ENCODE data around the gene ING2. TPM values are rescaled to one million over a fixed set of nuclear protein-coding genes. Genes with fewer than 3 reads are reported as not detected.
A peak's percentile ranks its signal among the peaks of the same experiment; 100 is the strongest.

ING2 gene
- polyA plus RNA-seq, 3 donors = 8.1 to 9.3 (median 8.9) TPM

DNA sequence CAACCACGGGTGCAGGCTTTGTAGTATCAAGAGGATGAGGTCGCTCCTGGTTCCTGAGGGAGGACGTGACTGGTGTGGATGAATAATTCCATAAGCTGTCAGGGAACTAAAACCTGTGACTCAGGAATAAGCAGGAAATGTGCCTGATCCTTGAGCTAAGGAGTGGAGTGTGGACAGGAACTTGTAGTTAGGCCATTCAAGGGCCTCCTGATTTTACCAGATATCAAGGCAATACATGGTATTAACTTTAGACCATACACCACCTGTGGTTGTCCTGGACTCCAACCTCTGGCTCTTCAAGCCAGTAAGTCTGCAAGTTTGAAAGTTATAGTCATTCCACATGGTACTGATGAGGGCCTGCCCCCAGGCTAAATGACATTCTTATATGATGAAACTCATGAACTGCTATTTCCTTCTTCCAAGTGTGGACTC lies 12.1 kb upstream of the ING2 start:
- no peak overlapping the region for H3K27ac ChIP-seq (ENCODE audit: low read depth, low read length)
- whole genome bisulfite sequencing, 3 donors = 80 to 95% (median 82%) methylated on average over 3 of the region's 3 CpGs

DNA sequence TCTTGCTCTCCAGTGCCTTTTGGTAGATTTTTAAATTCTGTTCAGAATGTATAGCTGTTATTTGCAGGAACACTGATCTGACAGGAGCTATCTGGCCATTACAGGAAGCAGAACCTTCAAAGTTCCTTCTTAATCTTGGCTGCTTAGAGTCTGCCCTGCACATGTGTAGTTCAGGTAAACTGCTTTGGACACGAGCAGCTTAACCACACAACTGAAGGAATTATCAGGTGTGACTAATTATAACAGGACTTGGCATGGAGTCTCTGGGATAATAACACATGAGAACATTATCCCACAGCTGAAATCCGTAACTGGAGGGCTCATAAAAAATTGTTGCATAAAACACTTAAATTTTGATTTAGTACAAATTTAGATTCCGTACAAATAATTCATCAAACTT lies 11.6 kb upstream of the ING2 start:
- H3K27ac ChIP-seq (ENCODE audit: low read depth, low read length) = no peak overlapping the region
- WGBS, 3 donors = 64 to 85% (median 82%) methylated on average over 3 of the region's 3 CpGs

GRCh38 chr4:183495184-183495583 lies 9.7 kb upstream of the ING2 start:
- H3K27ac ChIP-seq (ENCODE audit: low read depth, low read length) = no peak overlapping the region
- WGBS, 3 donors = 69 to 85% (median 81%) methylated on average over 3 of the region's 3 CpGs

- 14 to 58% (median 36%) methylated on average over 2 of the region's 2 CpGs for WGBS, 3 donors
- H3K27ac ChIP-seq (ENCODE audit: low read depth, low read length) = no peak overlapping the region
Measured at GRCh38 chr4:183499389-183499788, 5.5 kb upstream of the ING2 start.

DNA sequence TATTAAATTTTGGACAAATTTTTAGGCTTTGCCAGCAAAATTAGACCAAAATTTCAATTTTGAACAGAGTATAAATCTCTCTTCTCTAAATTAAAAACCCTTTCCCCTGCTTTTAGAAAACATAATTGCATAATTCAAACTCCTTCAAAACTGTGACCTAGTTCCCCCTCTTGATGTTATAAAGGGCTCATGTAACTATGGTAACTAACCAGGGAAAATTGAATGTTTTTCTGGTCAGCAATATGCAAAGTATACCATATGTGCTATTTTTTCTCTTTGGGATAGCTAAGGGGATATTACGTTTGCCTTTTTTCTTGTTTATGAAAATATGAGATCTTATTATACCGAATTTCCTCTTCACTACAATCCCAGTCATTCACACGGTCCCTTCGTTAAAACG lies 5.1 kb upstream of the ING2 start:
- 75 to 84% (median 77%) methylated on average over 5 of the region's 5 CpGs for WGBS, 3 donors
- H3K27ac ChIP-seq (ENCODE audit: low read depth, low read length) = no peak overlapping the region

GRCh38 chr4:183503497-183504063 lies 1.3 kb upstream of the ING2 start:
- WGBS, 3 donors = 0 to 2% (median 1%) methylated on average over 15 of the region's 15 CpGs
- H3K27ac ChIP-seq (ENCODE audit: low read depth, low read length) = no peak overlapping the region

GRCh38 chr4:183504064-183504929 lies 561 bp upstream of the ING2 start:
- 0 to 1% (median 0%) methylated on average over 93 to 106 of the region's 106 CpGs for WGBS, 3 donors
- peak overlapping the region; percentile 81 for H3K27ac ChIP-seq (ENCODE audit: low read depth, low read length)

DNA sequence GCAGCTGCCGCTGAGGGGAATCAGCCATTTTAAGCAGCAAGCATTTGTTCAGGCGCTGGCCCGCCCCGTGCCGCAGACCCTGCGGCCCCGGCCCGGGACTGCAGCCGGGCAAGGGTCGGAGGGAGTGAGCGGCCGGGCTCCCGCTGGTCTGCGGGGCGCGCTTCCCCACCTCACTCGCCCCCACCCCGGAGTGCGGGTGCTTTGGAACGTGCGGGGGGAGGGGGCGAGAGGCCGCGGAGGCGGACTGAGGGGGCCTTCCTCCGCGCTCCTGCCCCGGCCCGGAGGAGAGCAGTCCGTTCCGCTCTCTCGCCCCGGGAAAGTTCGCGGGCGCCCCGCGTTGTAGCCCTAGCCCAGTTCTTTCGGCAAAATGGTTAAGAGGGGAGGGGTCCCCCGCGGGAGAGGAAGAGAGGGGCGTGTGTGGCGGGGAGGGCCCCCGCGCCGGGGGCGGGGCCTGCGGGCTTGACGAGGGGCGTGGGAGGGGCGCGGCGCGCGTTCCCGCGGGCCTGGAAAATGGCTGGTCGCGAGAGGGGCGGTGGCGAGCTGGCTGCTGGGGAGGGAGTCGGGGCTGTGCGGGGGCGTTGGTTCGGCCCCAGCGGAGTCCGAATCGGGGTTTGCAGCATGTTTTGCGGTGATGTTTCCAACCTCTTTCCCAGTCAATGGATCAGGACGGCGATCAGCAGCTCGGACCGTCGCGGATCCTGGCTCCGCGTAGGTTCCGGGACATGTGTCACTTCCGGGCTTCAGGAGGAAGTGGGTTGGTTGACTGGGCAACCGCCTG lies 942 bp downstream of the ING2 start:
- 0 to 1% (median 1%) methylated on average over 40 to 80 of the region's 80 CpGs for WGBS, 3 donors
- H3K27ac ChIP-seq (ENCODE audit: low read depth, low read length) = peak overlapping the region; percentile 97

- peak overlapping the region; percentile 97 for H3K27ac ChIP-seq (ENCODE audit: low read depth, low read length)
- WGBS, 3 donors = 0 to 2% (median 1%) methylated on average over 14 of the region's 14 CpGs
Measured at GRCh38 chr4:183506389-183506735, 1.5 kb downstream of the ING2 start.

DNA sequence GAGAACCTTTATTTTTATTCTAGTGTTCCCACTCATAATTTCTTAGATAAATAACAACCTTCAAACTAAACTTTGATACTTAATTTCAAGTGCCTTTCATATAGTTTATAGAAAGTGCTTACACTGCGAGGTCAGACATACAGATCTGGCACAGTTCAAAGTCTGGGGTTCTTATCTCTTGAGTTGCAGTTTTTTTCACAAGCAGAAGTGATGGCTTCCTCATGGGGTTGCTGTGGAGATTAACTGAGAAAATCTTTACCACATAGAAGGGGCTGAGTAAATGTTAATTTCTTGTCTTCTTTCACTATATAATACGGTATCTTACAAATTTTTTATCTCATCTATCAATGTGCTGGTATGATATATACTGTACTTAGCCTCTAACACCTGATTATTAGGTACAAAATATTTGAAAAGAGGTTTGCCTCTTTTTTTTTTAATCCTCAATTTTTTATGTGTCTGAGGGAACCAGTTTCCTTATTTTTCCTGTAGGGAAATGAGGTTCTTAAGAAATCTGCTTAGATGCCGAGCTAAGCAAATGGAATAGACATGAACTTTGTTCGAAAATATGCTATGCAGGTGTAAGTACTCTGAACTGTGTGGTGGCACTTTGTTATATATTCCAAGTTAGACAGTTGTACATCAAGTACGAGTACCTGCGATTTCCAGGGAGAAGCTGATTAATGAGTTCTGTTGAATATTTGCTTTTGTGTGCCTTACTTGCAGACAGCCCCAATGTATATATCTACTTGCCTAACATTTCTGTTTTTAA lies 3.3 kb downstream of the ING2 start:
- no peak overlapping the region for H3K27ac ChIP-seq (ENCODE audit: low read depth, low read length)

GRCh38 chr4:183508697-183509335 lies 4.0 kb downstream of the ING2 start:
- 44 to 88% (median 87%) methylated on average over 6 of the region's 6 CpGs for WGBS, 3 donors
- no peak overlapping the region for H3K27ac ChIP-seq (ENCODE audit: low read depth, low read length)

More for the DNA sequence above, 3.3 kb downstream of the ING2 start:
- whole genome bisulfite sequencing, 3 donors = 27 to 66% (median 59%) methylated on average over 6 of the region's 6 CpGs

- H3K27ac ChIP-seq (ENCODE audit: low read depth, low read length) = no peak overlapping the region
- 73 to 88% (median 73%) methylated on average over 6 of the region's 6 CpGs for WGBS, 3 donors
Measured at GRCh38 chr4:183515411-183515810, 10.6 kb downstream of the ING2 start.

DNA sequence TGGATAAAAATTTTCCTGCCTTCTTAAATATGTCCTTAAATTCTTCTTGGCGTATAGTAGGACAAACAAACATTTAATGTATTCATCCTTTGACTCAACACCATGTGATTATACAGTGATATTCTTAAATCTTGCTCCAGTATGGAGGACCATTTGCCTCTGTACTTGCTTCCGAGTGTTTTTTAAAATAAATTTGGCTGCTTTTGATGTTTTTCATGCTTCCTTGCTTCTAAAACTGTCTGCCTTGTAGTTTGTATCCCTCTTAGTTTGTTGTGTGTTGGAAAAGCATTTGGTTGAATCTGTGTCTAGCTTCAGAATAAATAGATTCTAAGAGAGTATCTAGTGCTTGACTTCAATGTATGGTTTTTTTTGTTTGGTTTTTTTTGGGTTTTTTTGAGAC lies 12.3 kb downstream of the ING2 start:
- 85 to 94% (median 91%) methylated on average over 2 of the region's 2 CpGs for WGBS, 3 donors
- no peak overlapping the region for H3K27ac ChIP-seq (ENCODE audit: low read depth, low read length)

DNA sequence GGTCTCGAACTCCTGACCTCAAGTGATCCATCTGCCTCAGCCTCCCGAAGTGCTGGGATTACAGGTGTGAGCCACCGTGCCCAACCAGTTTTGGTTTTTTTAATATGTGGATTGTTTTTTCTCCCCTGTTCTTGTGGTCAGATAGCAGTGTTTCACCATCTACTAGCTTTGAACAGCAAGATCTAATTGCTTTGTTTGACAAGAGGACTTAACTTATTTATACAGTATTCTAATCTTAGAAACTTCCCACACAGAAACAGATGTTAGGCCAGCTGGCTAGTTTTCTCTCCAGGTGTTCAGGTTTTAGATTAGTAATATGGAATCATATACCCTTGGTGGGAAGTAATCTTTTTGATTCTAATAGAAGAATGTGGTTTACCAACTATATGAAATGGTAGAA lies 12.9 kb downstream of the ING2 start:
- whole genome bisulfite sequencing, 3 donors = 41 to 76% (median 67%) methylated on average over 3 of the region's 3 CpGs
- H3K27ac ChIP-seq (ENCODE audit: low read depth, low read length) = no peak overlapping the region

DNA sequence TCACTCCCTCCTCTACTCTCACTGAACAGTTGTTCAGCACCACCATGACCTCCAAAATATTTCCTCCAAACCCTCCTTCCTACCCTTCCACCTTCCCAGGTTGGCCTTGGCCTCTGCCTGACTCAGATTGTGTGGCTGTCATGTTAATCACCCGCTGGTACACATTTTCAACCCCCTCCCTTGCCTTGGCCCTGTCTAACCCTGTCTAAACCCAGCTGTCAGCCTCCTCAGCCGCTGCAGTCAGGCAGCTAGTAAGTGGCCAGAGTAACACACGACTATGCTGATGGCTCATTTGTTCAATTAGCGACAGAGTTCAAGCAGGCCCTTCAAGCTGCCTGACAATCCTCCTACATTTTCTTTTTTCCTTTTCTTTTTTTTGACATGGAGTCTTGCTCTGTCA lies 18.0 kb downstream of the ING2 start:
- no peak overlapping the region for H3K27ac ChIP-seq (ENCODE audit: low read depth, low read length)
- WGBS, 3 donors = 28 to 73% (median 64%) methylated on average over 4 of the region's 4 CpGs

- no peak overlapping the region for H3K27ac ChIP-seq (ENCODE audit: low read depth, low read length)
- 45 to 61% (median 47%) methylated on average over 2 of the region's 2 CpGs for WGBS, 3 donors
Measured at GRCh38 chr4:183527326-183527725, 22.5 kb downstream of the ING2 start.

GRCh38 chr4:183532821-183533220 lies 28.0 kb downstream of the ING2 start:
- H3K27ac ChIP-seq (ENCODE audit: low read depth, low read length) = no peak overlapping the region
- WGBS, 3 donors = 43 to 76% (median 72%) methylated on average over 4 of the region's 4 CpGs

DNA sequence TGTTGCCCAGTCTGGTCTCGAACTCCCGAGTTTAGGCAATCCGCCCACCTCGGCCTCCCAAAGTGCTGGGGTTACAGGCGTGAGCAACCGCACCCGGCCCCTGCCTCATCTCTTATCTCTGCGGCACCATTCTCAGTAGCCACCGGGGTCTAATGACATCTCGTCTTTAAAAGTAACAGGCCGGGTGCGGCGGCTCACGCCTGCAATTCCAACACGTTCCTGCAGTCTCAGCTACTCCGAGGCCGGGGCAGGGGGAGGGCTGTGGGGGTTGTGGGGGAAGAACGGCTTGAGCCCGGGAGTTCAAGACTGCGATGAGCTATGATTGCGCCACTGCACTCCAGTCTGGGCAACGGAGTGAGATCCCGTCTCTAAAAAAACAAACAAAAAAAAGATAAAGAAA lies 28.8 kb downstream of the ING2 start:
- WGBS, 3 donors = 57 to 77% (median 71%) methylated on average over 23 of the region's 23 CpGs

More for the DNA sequence above, 28.8 kb downstream of the ING2 start:
- no peak overlapping the region for H3K27ac ChIP-seq (ENCODE audit: low read depth, low read length)
